Astrocyte of the spinal cord (primary cell): ENCODE data around the gene DOCK2.
A peak's percentile ranks its signal among the peaks of the same experiment; 100 is the strongest.

Experiments used
- DNase-seq: peaks from one replicate; pipeline ENCODE4 v3.0.0; 2011; ENCODE audit warnings: low read depth, low spot score
- H3K4me3 ChIP-seq: 2 replicates; pipeline ENCODE4 v1.5.1; 2011; ENCODE audit warnings: low read depth, mild to moderate bottlenecking, low read length, moderate library complexity
- CTCF ChIP-seq: IDR thresholded peaks from 2 replicates; pipeline ENCODE4 v1.5.1; 2012; ENCODE audit warnings: low read depth, mild to moderate bottlenecking, low read length, inconsistent platforms
- in situ Hi-C: cut with HindIII; loops from 2 replicates; pipeline ENCODE4 v1.10.0; 2017; ENCODE audit warnings: low sequenced_read_pairs

DOCK2 gene

GRCh38 chr5:169881702-169882303 is 244.7 kb downstream of the DOCK2 start:
- no peak overlapping the region for H3K4me3 ChIP-seq
- in situ Hi-C loops: no loop called here
- TF ChIP-seq CTCF: no peak
- DNase-seq: peak; percentile 9

GRCh38 chr5:169886033-169886432 is 249.0 kb downstream of the DOCK2 start:
- H3K4me3 ChIP-seq: no peak overlapping the region
- in situ Hi-C loops: no loop called here
- TF ChIP-seq CTCF: no peak
- DNase-seq: no peak

GRCh38 chr5:169886677-169887076 is 249.6 kb downstream of the DOCK2 start:
- no peak for DNase-seq
- TF ChIP-seq CTCF: no peak
- H3K4me3 ChIP-seq: no peak overlapping the region
- in situ Hi-C loops: no loop called here

- no peak for DNase-seq
- no peak for TF ChIP-seq CTCF
- no peak overlapping the region for H3K4me3 ChIP-seq
- in situ Hi-C loops: no loop called here
These were observed 252.5 kb downstream of the DOCK2 start for GRCh38 chr5:169889572-169889971.

- in situ Hi-C loops: no loop called here
- no peak overlapping the region for H3K4me3 ChIP-seq
- no peak for TF ChIP-seq CTCF
- DNase-seq: no peak
These were observed 255.9 kb downstream of the DOCK2 start for GRCh38 chr5:169893010-169893409.

GRCh38 chr5:169893571-169893970 is 256.5 kb downstream of the DOCK2 start:
- TF ChIP-seq CTCF: no peak
- H3K4me3 ChIP-seq: no peak overlapping the region
- DNase-seq: no peak
- in situ Hi-C loops: no loop called here

GRCh38 chr5:169895926-169896325 is 258.9 kb downstream of the DOCK2 start:
- peak; percentile 11 for DNase-seq
- no peak overlapping the region for H3K4me3 ChIP-seq
- in situ Hi-C loops: no loop called here
- no peak for TF ChIP-seq CTCF
